ENCODE measurements around the gene TMEM123.

The TMEM123 gene

GRCh38 chr11:102422817-102423712, 29.5 kb downstream of the TMEM123 start:
- no peak overlapping the region for H3K4me3 Mint-ChIP-seq
- H3K36me3 Mint-ChIP-seq: peaks cover 64% of the 10 kb centered on the region
- peaks cover 81% of the 10 kb centered on the region for H3K4me1 Mint-ChIP-seq
- no peaks in the 10 kb centered on the region for H3K27me3 Mint-ChIP-seq
- DNase-seq: no peak
- CTCF ChIA-PET: interaction anchor here (1.3 to 1.7 kb wide), 2 partner anchors 16 to 33 kb away, joined by 3 to 7 read pairs; no protein-coding TSS in a partner anchor
- peak overlapping the region; percentile 80 for H3K27ac Mint-ChIP-seq
- H3K9me3 Mint-ChIP-seq: peaks cover 5% of the 10 kb centered on the region

- Mint-ChIP-seq H3K27me3 (no peaks in the 10 kb centered on the region), H3K27ac (peak overlapping the region; percentile 63), H3K4me3 (no peak overlapping the region), H3K9me3 (peaks cover 15% of the 10 kb centered on the region), H3K36me3 (peaks cover 70% of the 10 kb centered on the region), H3K4me1 (peaks cover 93% of the 10 kb centered on the region)
- CTCF ChIA-PET: interaction anchor here (0.9 to 1.7 kb wide), 3 partner anchors 9 to 192 kb away, joined by 3 read pairs; no protein-coding TSS in a partner anchor
- DNase-seq: no peak
These were observed 31.3 kb downstream of the TMEM123 start for GRCh38 chr11:102421261-102421660.

- Mint-ChIP-seq H3K36me3 (peaks cover 68% of the 10 kb centered on the region), H3K27ac (no peak overlapping the region)
- CTCF ChIA-PET: interaction anchor here (1.3 to 1.7 kb wide), 2 partner anchors 10 to 19 kb away, joined by 3 read pairs; no protein-coding TSS in a partner anchor
These were observed 32.0 kb downstream of the TMEM123 start for GRCh38 chr11:102420547-102420946.

DNA sequence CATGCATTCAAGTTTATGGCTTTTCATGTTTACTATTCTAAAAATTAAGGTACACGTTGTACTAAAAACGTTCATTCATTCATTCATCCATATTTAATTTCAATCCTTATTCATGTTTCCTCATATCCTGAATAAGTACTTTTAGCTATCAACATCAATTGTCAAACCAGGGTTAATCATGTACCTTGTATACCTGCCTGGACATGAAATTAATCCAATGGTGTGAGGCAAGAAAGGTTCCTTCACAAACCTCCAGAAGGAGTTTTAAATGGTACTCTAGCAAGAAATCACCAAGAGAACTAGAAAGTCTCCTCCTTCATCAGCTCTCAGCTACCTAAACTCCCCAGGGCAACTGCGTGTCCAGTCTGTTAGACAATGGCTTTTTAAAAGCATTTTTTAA, 33.4 kb downstream of the TMEM123 start:
- Mint-ChIP-seq H3K4me1 (peaks cover 95% of the 10 kb centered on the region), H3K27me3 (no peaks in the 10 kb centered on the region), H3K27ac (no peak overlapping the region), H3K36me3 (peaks cover 70% of the 10 kb centered on the region), H3K9me3 (peaks cover 22% of the 10 kb centered on the region), H3K4me3 (no peak overlapping the region)
- DNase-seq: no peak
- CTCF ChIA-PET: interaction anchor here (1.2 to 1.3 kb wide), 2 partner anchors 12 to 29 kb away, joined by 3 to 10 read pairs; no protein-coding TSS in a partner anchor

More at GRCh38 chr11:102420547-102420946, 32.0 kb downstream of the TMEM123 start:
- Mint-ChIP-seq H3K27me3 (no peaks in the 10 kb centered on the region), H3K4me3 (no peak overlapping the region), H3K4me1 (peaks cover 93% of the 10 kb centered on the region), H3K9me3 (peaks cover 18% of the 10 kb centered on the region)
- no peak for DNase-seq

DNA sequence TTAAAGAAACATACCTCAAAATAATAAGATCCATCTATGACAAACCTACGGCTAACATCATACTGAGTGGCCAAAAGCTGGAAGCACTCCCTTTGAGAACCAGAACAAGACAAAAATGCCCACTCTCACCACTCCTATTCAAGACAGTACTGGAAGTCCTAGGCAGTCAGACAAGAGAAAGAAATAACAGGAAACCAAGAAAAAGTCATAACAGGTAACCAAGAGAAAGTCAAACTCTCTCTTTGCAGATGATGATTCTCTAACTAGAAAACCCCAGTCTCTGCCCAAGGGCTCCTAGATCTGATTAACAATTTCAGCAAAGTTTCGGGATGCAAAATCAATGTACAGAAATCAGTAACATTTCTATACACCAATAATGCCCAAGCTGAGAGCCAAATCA, 35.6 kb downstream of the TMEM123 start:
- Mint-ChIP-seq H3K27ac (peak overlapping the region; percentile 88), H3K36me3 (peaks cover 70% of the 10 kb centered on the region), H3K4me3 (peak overlapping the region; percentile 25), H3K4me1 (peaks cover 92% of the 10 kb centered on the region), H3K9me3 (peaks cover 25% of the 10 kb centered on the region), H3K27me3 (no peaks in the 10 kb centered on the region)
- CTCF ChIA-PET: interaction anchor here (2.9 kb wide), 1 partner anchor 26 kb away, joined by 10 read pairs; no protein-coding TSS in a partner anchor
- DNase-seq: no peak

GRCh38 chr11:102415304-102415916, 37.2 kb downstream of the TMEM123 start:
- Mint-ChIP-seq H3K9me3 (peaks cover 25% of the 10 kb centered on the region), H3K36me3 (peaks cover 72% of the 10 kb centered on the region), H3K27me3 (no peaks in the 10 kb centered on the region), H3K4me1 (peaks cover 91% of the 10 kb centered on the region), H3K4me3 (peak overlapping the region; percentile 42), H3K27ac (peak overlapping the region; percentile 81)
- DNase-seq: no peak
- CTCF ChIA-PET: interaction anchor here (2.9 kb wide), 1 partner anchor 24 kb away, joined by 10 read pairs; no protein-coding TSS in a partner anchor

- H3K4me3 Mint-ChIP-seq: peak overlapping the region; percentile 42
- peak overlapping the region; percentile 81 for H3K27ac Mint-ChIP-seq
- peaks cover 71% of the 10 kb centered on the region for H3K36me3 Mint-ChIP-seq
- H3K9me3 Mint-ChIP-seq: peaks cover 25% of the 10 kb centered on the region
- no peaks in the 10 kb centered on the region for H3K27me3 Mint-ChIP-seq
- no peak for DNase-seq
- H3K4me1 Mint-ChIP-seq: peaks cover 87% of the 10 kb centered on the region
- CTCF ChIA-PET: interaction anchor here (1.6 kb wide), 1 partner anchor 24 kb away, joined by 5 read pairs; no protein-coding TSS in a partner anchor
These were observed 38.0 kb downstream of the TMEM123 start for GRCh38 chr11:102414559-102414958.

DNA sequence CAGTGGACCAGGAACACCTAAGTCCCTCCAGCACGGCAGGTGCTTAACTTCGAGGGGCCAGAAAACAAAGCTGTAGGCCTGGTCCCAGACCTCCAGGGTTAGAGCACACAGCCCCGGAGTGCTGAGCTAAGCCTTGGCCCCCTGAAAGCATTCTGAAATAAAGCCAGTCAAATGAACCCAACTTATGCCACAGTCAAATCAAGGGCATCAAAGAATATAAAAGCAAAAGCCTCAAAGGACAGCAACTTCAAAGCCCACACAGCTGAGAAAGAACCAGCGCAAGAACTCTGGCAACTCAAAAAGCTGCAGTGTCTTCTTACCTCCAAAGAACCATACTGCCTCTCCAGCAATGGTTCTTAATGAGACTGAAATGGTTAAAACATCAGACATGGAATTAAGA, 39.1 kb downstream of the TMEM123 start:
- H3K4me1 Mint-ChIP-seq: peaks cover 82% of the 10 kb centered on the region
- DNase-seq: no peak
- H3K4me3 Mint-ChIP-seq: no peak overlapping the region
- peak overlapping the region; percentile 81 for H3K27ac Mint-ChIP-seq
- CTCF ChIA-PET: interaction anchor here (1.6 kb wide), 1 partner anchor 23 kb away, joined by 5 read pairs; no protein-coding TSS in a partner anchor
- H3K36me3 Mint-ChIP-seq: peaks cover 67% of the 10 kb centered on the region
- H3K9me3 Mint-ChIP-seq: peaks cover 21% of the 10 kb centered on the region
- H3K27me3 Mint-ChIP-seq: no peaks in the 10 kb centered on the region

DNA sequence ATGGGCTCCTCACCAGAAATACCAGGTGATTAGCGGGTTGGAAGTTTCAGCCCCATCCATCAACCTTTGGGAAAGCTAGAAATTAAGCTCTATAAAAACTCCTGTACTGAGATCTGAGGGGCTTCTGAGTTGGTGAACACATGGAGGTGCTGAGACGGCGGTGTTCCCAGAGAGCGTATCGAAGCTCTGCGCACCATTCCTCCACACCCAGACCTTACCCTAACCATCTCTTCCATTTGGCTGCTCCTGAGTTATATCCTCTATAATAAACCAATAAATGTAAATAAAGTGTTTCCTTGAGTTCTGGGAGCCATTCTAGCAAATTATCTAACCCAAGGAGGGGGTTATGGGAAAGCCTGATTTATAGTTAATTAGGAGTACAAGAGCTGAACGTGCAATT, 41.4 kb downstream of the TMEM123 start:
- H3K36me3 Mint-ChIP-seq: peaks cover 60% of the 10 kb centered on the region
- CTCF ChIA-PET: interaction anchor here (5.1 kb wide), 1 partner anchor 19 kb away, joined by 32 read pairs; no protein-coding TSS in a partner anchor
- no peaks in the 10 kb centered on the region for H3K27me3 Mint-ChIP-seq
- H3K4me3 Mint-ChIP-seq: no peak overlapping the region
- no peak for DNase-seq
- peaks cover 79% of the 10 kb centered on the region for H3K4me1 Mint-ChIP-seq
- peaks cover 9% of the 10 kb centered on the region for H3K9me3 Mint-ChIP-seq
- H3K27ac Mint-ChIP-seq: no peak overlapping the region

GRCh38 chr11:102410382-102410784, 42.2 kb downstream of the TMEM123 start:
- Mint-ChIP-seq H3K27ac (no peak overlapping the region), H3K27me3 (no peaks in the 10 kb centered on the region), H3K4me3 (no peak overlapping the region), H3K36me3 (peaks cover 62% of the 10 kb centered on the region), H3K9me3 (peaks cover 8% of the 10 kb centered on the region), H3K4me1 (peaks cover 78% of the 10 kb centered on the region)
- DNase-seq: no peak
- CTCF ChIA-PET: interaction anchor here (5.1 kb wide), 1 partner anchor 19 kb away, joined by 32 read pairs; no protein-coding TSS in a partner anchor

GRCh38 chr11:102408339-102408738, 44.2 kb downstream of the TMEM123 start:
- CTCF ChIA-PET: interaction anchor here (1.2 to 5.1 kb wide), 3 partner anchors 13 to 26 kb away, joined by 3 to 32 read pairs (median 3); no protein-coding TSS in a partner anchor
- H3K9me3 Mint-ChIP-seq: no peaks in the 10 kb centered on the region
- H3K27me3 Mint-ChIP-seq: no peaks in the 10 kb centered on the region
- H3K4me3 Mint-ChIP-seq: no peak overlapping the region
- DNase-seq: no peak
- H3K36me3 Mint-ChIP-seq: peaks cover 51% of the 10 kb centered on the region
- peaks cover 65% of the 10 kb centered on the region for H3K4me1 Mint-ChIP-seq
- H3K27ac Mint-ChIP-seq: peak overlapping the region; percentile 81

DNA sequence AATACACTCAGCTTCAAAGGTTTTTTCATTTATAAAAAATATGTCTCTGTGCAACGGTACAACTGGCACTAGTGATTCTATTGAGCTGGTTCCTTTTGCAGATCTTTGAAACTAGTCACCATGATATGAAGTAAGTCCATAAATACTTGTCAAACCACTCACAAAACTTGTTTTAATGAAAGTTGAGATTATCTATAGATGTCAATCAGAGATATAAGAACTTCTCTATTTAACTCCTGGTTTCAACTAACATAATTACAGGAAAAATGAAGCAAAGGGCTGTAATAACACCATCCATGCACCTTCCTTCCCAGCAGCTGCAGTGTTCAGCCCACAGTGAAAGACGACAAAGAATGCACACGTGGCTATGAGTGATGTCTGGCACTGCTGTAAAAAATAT, 44.7 kb downstream of the TMEM123 start:
- DNase-seq: no peak
- peaks cover 65% of the 10 kb centered on the region for H3K4me1 Mint-ChIP-seq
- H3K27ac Mint-ChIP-seq: peak overlapping the region; percentile 28
- H3K4me3 Mint-ChIP-seq: no peak overlapping the region
- CTCF ChIA-PET: interaction anchor here (1.2 to 5.1 kb wide), 4 partner anchors 13 to 258 kb away, joined by 3 to 32 read pairs (median 4); no protein-coding TSS in a partner anchor
- no peaks in the 10 kb centered on the region for H3K9me3 Mint-ChIP-seq
- no peaks in the 10 kb centered on the region for H3K27me3 Mint-ChIP-seq
- peaks cover 50% of the 10 kb centered on the region for H3K36me3 Mint-ChIP-seq

- no peak for DNase-seq
- no peak overlapping the region for H3K4me3 Mint-ChIP-seq
- no peak overlapping the region for H3K27ac Mint-ChIP-seq
- no peaks in the 10 kb centered on the region for H3K9me3 Mint-ChIP-seq
- H3K4me1 Mint-ChIP-seq: peaks cover 65% of the 10 kb centered on the region
- peaks cover 56% of the 10 kb centered on the region for H3K36me3 Mint-ChIP-seq
- H3K27me3 Mint-ChIP-seq: no peaks in the 10 kb centered on the region
- CTCF ChIA-PET: interaction anchor here (0.6 to 2.1 kb wide), 4 partner anchors 15 to 260 kb away, joined by 3 to 6 read pairs (median 4); no protein-coding TSS in a partner anchor
These were observed 46.5 kb downstream of the TMEM123 start for GRCh38 chr11:102406099-102406498.

DNA sequence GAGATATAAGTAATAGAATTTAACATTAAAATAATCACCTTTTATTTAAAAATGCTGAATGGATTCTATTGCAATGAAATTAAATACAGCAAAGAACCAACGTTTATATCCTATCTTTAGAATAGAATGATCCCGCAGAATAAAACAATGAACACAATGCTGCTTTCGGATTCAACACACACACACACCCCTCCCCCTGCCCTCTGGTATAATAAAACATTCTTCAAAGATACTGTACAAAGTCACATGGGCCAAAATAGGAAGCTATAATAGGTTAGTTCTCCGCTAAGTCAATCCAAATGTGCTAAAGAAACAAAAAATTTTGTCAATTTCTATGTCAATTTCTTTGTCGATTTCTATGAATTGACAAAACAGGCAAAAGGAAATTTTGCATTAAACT, 47.1 kb downstream of the TMEM123 start:
- Mint-ChIP-seq H3K4me1 (peaks cover 62% of the 10 kb centered on the region), H3K36me3 (peaks cover 57% of the 10 kb centered on the region), H3K27ac (no peak overlapping the region), H3K4me3 (no peak overlapping the region), H3K27me3 (no peaks in the 10 kb centered on the region), H3K9me3 (no peaks in the 10 kb centered on the region)
- CTCF ChIA-PET: interaction anchor here (0.6 to 1.2 kb wide), 2 partner anchors 15 to 87 kb away, joined by 3 to 6 read pairs; no protein-coding TSS in a partner anchor
- no peak for DNase-seq

Data from activated naive CD4-positive, alpha-beta T cell treated with anti-CD3 and anti-CD28 coated beads, Interleukin-2, amount 10 ng/mL, durations not matched to agents 7 days and 5 days (primary cell).